SHP77 treated with DMSO at 0.1 percent for 48 hours (cell line): ENCODE measurements around the gene DNAAF6.

ENCODE experiments used
- DNase-seq: peaks from one replicate; lab custom pipeline; 2025; lab: John Stamatoyannopoulos, UW

The DNAAF6 gene

GRCh38 chrX:107293056-107293455 is 86.6 kb downstream of the DNAAF6 start:
- no peak for DNase-seq
